KMS-11 (cell line): Measurements from ENCODE around the gene RBMS3.

ENCODE experiments used
- H2AFZ ChIP-seq: fragments of 200-600 bp; sonication (generic); 2 replicates; pipeline ENCODE4 v1.6.1; 2016; ENCODE audit warnings: antibody characterized with exemption, mixed run types, low read depth
- H3K27ac ChIP-seq: fragments of 200-600 bp; sonication (generic); 2 replicates; pipeline ENCODE4 v1.6.1; 2016; ENCODE audit warnings: mild to moderate bottlenecking, mixed run types
- H3K27me3 ChIP-seq: fragments of 200-600 bp; sonication (generic); 2 replicates; pipeline ENCODE4 v1.6.1; 2017; ENCODE audit warnings: mild to moderate bottlenecking, low read depth, mixed run types, moderate library complexity; ENCODE audit not compliant: insufficient read depth
- H3K36me3 ChIP-seq: fragments of 200-600 bp; sonication (generic); 2 replicates; pipeline ENCODE4 v1.6.1; 2017; ENCODE audit warnings: mild to moderate bottlenecking, mixed run types; ENCODE audit not compliant: insufficient read depth
- H3K4me1 ChIP-seq: fragments of 200-600 bp; sonication (generic); 2 replicates; pipeline ENCODE4 v1.6.1; 2016; ENCODE audit warnings: mild to moderate bottlenecking, low read depth, mixed run types; ENCODE audit not compliant: poor library complexity, severe bottlenecking
- H3K4me2 ChIP-seq: fragments of 200-600 bp; sonication (generic); 2 replicates; pipeline ENCODE4 v1.7.0; 2016; ENCODE audit warnings: mild to moderate bottlenecking, mixed run types
- H3K4me3 ChIP-seq: fragments of 200-600 bp; sonication (generic); IDR thresholded peaks from 2 replicates; pipeline ENCODE4 v1.6.1; 2017; ENCODE audit warnings: low read depth, low read length, mixed read lengths; ENCODE audit not compliant: insufficient read depth
- H3K79me2 ChIP-seq: fragments of 200-600 bp; sonication (generic); 2 replicates; pipeline ENCODE4 v1.6.1; 2016; ENCODE audit warnings: low read depth, mixed run types; ENCODE audit not compliant: insufficient read depth
- H3K9ac ChIP-seq: fragments of 200-600 bp; sonication (generic); 2 replicates; pipeline ENCODE4 v1.6.1; 2016; ENCODE audit warnings: mild to moderate bottlenecking, mixed run types
- H4K20me1 ChIP-seq: fragments of 200-600 bp; sonication (generic); 2 replicates; pipeline ENCODE4 v1.6.1; 2016; ENCODE audit warnings: mild to moderate bottlenecking, mixed run types; ENCODE audit not compliant: insufficient read depth
- CTCF ChIP-seq: fragments of 200-600 bp; sonication (generic); conservative IDR thresholded peaks from 2 replicates; pipeline ENCODE4 v1.6.1; 2017; ENCODE audit warnings: low read depth, mild to moderate bottlenecking, antibody characterized with exemption, low read length, moderate library complexity, mixed read lengths

RBMS3 gene

GRCh38 chr3:29277249-29277648 is 3.6 kb upstream of the RBMS3 start:
- no peak overlapping the region for H3K9ac ChIP-seq
- TF ChIP-seq CTCF: no peak
- H3K27ac ChIP-seq: no peak overlapping the region
- H4K20me1 ChIP-seq: no peaks in the 10 kb centered on the region
- H3K4me3 ChIP-seq: no peak overlapping the region
- H3K36me3 ChIP-seq: no peaks in the 10 kb centered on the region
- H2AFZ ChIP-seq: no peak overlapping the region
- H3K27me3 ChIP-seq: no peaks in the 10 kb centered on the region
- H3K4me1 ChIP-seq: no peaks in the 10 kb centered on the region
- H3K79me2 ChIP-seq: no peaks in the 10 kb centered on the region
- H3K4me2 ChIP-seq: no peak overlapping the region

DNA sequence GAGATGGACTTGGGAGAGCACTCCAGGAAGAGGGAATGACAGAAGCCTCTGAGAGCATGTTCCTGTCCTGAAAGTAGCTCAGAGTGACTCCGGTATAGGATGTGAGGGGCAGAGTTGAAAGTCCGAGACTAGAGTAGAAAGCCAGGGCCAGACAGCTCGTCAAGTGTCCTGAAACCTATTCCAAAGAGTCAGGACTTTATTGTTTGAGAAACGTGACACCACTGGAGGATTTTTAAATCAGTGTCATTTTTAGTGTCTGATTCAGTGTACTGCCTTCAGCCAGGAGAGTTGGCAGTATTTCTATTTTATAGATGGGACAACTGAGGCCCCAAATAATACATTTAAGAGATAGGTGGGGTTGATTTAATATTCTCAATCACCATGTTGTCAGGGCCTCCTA is 1.6 kb upstream of the RBMS3 start:
- no peaks in the 10 kb centered on the region for H4K20me1 ChIP-seq
- no peaks in the 10 kb centered on the region for H3K36me3 ChIP-seq
- no peaks in the 10 kb centered on the region for H3K4me1 ChIP-seq
- no peaks in the 10 kb centered on the region for H3K79me2 ChIP-seq
- H3K4me2 ChIP-seq: no peak overlapping the region
- no peak overlapping the region for H2AFZ ChIP-seq
- no peak overlapping the region for H3K27ac ChIP-seq
- H3K9ac ChIP-seq: no peak overlapping the region
- H3K4me3 ChIP-seq: no peak overlapping the region
- H3K27me3 ChIP-seq: no peaks in the 10 kb centered on the region
- no peak for TF ChIP-seq CTCF

DNA sequence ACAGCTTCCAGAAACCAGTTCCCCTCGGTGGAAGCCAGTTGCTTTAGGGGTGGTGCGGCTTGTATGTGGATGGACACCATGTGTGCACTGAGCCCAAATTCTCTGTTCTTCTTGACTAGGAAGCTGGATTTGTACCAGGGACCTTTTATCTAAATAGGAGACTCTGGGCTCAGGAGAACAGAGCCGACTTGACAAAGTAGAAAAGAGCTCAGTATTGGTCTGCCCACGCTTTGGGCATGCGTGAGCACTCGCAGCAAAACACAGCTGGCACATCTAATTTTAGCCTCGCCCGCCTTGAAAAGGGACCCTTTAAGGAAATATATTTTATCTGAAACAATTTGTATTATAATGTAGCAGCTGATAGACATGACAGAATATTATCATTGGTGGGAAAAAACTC is 1.1 kb upstream of the RBMS3 start:
- Histone ChIP-seq H3K79me2 (no peaks in the 10 kb centered on the region), H3K36me3 (no peaks in the 10 kb centered on the region), H4K20me1 (no peaks in the 10 kb centered on the region), H3K4me2 (no peak overlapping the region), H3K9ac (no peak overlapping the region), H3K27me3 (no peaks in the 10 kb centered on the region), H3K4me3 (no peak overlapping the region), H2AFZ (no peak overlapping the region), H3K4me1 (no peaks in the 10 kb centered on the region), H3K27ac (no peak overlapping the region)
- no peak for TF ChIP-seq CTCF

DNA sequence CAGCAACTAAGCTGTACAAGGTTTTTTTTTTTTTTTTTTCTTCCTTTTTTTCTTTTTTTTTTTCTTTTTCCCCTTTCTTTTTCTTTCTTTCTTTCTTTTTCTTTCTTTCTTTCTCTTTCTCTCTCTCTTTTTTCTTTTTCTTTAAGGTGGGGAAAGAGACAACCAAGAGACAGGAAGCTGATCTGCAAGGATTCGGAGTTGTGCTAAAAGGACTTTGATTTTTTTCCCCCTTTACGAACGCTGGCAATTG is 148 bp downstream of the RBMS3 start:
- no peak for TF ChIP-seq CTCF
- H3K4me1 ChIP-seq: no peaks in the 10 kb centered on the region
- no peaks in the 10 kb centered on the region for H3K36me3 ChIP-seq
- no peak overlapping the region for H3K9ac ChIP-seq
- no peak overlapping the region for H3K27ac ChIP-seq
- no peaks in the 10 kb centered on the region for H4K20me1 ChIP-seq
- no peaks in the 10 kb centered on the region for H3K79me2 ChIP-seq
- no peak overlapping the region for H3K4me3 ChIP-seq
- H3K4me2 ChIP-seq: no peak overlapping the region
- H3K27me3 ChIP-seq: no peaks in the 10 kb centered on the region
- no peak overlapping the region for H2AFZ ChIP-seq
